Endothelial cell of umbilical vein (primary cell): Measurements from ENCODE around the gene SLC25A13. TPM values are rescaled to one million over a fixed set of nuclear protein-coding genes. Genes with fewer than 3 reads are reported as not detected.

Experiments used
- BruUV-seq: library from RNA; stranded (reverse); fragments of 400-500 nt; replicated peaks from 2 replicates; lab custom pipeline; 2021; lab: Mats Ljungman, UMichigan
- CTCF ChIA-PET: fragments of 300-600, 350-600 bp; sonication (Branson Sonifier 250); formaldehyde crosslinking; loops from one replicate; lab custom pipeline; 2021; ENCODE audit warnings: antibody characterized with exemption, inconsistent platforms; lab: Charles Lee
- POLR2A ChIA-PET: fragments of 300-600, 350-600 bp; sonication (Branson Sonifier 250); formaldehyde crosslinking; loops from one replicate; lab custom pipeline; 2021; ENCODE audit warnings: antibody characterized with exemption, inconsistent platforms; lab: Charles Lee
- DNase-seq: peaks from one replicate; pipeline ENCODE4 v3.0.0-alpha.2; 2011; ENCODE audit warnings: low read depth, low spot score
- FAIRE-seq: peaks from 2 replicates; lab custom pipeline; 2011; peaks lifted over from hg19 to GRCh38; lab: Jason Lieb, UNC
- H2AFZ ChIP-seq: 2 replicates; pipeline ENCODE4 v1.6.0; 2012; ENCODE audit warnings: low read depth, low read length, control low read depth, inconsistent platforms
- H3K27ac ChIP-seq: 2 replicates; pipeline ENCODE4 v1.5.1; 2011; ENCODE audit warnings: low read depth, mild to moderate bottlenecking, control low read depth, low read length, moderate library complexity; ENCODE audit not compliant: insufficient read depth
- H3K27me3 ChIP-seq, 2 experiments: 2 replicates each; pipeline versions ENCODE4 v1.6.0 to v1.6.1; 2011; ENCODE audit warnings: low read length in 2 of 2, mixed read lengths in 1 of 2; ENCODE audit not compliant: control insufficient read depth in 2 of 2, insufficient read depth in 2 of 2
- H3K36me3 ChIP-seq, 2 experiments: 2 replicates in 1 of 2; 3 replicates in 1 of 2; pipeline ENCODE4 v1.5.1; 2011; ENCODE audit warnings: low read length in 2 of 2, mild to moderate bottlenecking in 1 of 2, moderate library complexity in 1 of 2; ENCODE audit not compliant: control insufficient read depth in 2 of 2, insufficient read depth in 2 of 2; ENCODE audit errors: extremely low read depth in 1 of 2
- H3K4me1 ChIP-seq: 3 replicates; pipeline ENCODE4 v1.5.1; 2011; ENCODE audit warnings: mild to moderate bottlenecking, low read length; ENCODE audit not compliant: control insufficient read depth, insufficient read depth; ENCODE audit errors: extremely low read depth
- H3K4me2 ChIP-seq: 2 replicates; pipeline ENCODE4 v1.6.1; 2011; ENCODE audit warnings: low read length, control low read depth, mixed read lengths; ENCODE audit not compliant: insufficient read depth
- H3K4me3 ChIP-seq, 3 experiments: fragments of 200-600 bp in 1 of 3; sonication (generic), shearing (Covaris generic) in 1 of 3; replicated peaks in 1 of 3; 2 replicates each; pipeline ENCODE4 v1.5.1; 2011 to 2016; ENCODE audit warnings: control low read depth in 3 of 3, low read length in 3 of 3, mild to moderate bottlenecking in 2 of 3, inconsistent platforms in 1 of 3, low read depth in 1 of 3, moderate library complexity in 1 of 3; ENCODE audit not compliant: insufficient read depth in 1 of 3
- H3K79me2 ChIP-seq: 2 replicates; pipeline ENCODE4 v1.6.0; 2012; ENCODE audit warnings: low read length, inconsistent platforms; ENCODE audit not compliant: control insufficient read depth, insufficient read depth
- H3K9ac ChIP-seq: replicated peaks from 2 replicates; pipeline ENCODE3; 2011; ENCODE audit warnings: low read length, control low read depth; ENCODE audit not compliant: insufficient read depth; ENCODE audit errors: extremely low read depth
- H3K9me1 ChIP-seq: replicated peaks from 3 replicates; pipeline ENCODE4 v1.6.0; 2011; ENCODE audit warnings: mild to moderate bottlenecking, low read length; ENCODE audit not compliant: control insufficient read depth, insufficient read depth; ENCODE audit errors: extremely low read depth
- H3K9me3 ChIP-seq: replicated peaks from 2 replicates; pipeline ENCODE4 v1.5.1; 2012; ENCODE audit warnings: low read length, inconsistent platforms; ENCODE audit not compliant: control insufficient read depth, insufficient read depth
- H4K20me1 ChIP-seq: replicated peaks from 2 replicates; pipeline ENCODE3; 2011; ENCODE audit warnings: mild to moderate bottlenecking, low read length; ENCODE audit not compliant: control insufficient read depth, insufficient read depth; ENCODE audit errors: extremely low read depth
- CTCF ChIP-seq, 2 donors: IDR thresholded peaks; 1 replicate in 1 of 2; 2 replicates in 1 of 2; pipeline ENCODE4 v1.5.1; 2011; ENCODE audit warnings: low read length in 2 of 2, mild to moderate bottlenecking in 2 of 2, moderate library complexity in 2 of 2, control low read depth in 1 of 2, inconsistent platforms in 1 of 2, low read depth in 1 of 2; ENCODE audit not compliant: insufficient read depth in 1 of 2; ENCODE audit errors: extremely low read depth in 1 of 2
- EZH2 ChIP-seq: IDR thresholded peaks from 2 replicates; pipeline ENCODE4 v1.6.1; 2012; ENCODE audit warnings: borderline replicate concordance, low read depth, mild to moderate bottlenecking, moderate library complexity, low read length, inconsistent platforms; ENCODE audit not compliant: severe bottlenecking
- FOS ChIP-seq: IDR thresholded peaks from 2 replicates; pipeline ENCODE4 v1.6.1; 2011; ENCODE audit warnings: mild to moderate bottlenecking, low read length, moderate library complexity, borderline replicate concordance; ENCODE audit not compliant: insufficient read depth
- GATA2 ChIP-seq: IDR thresholded peaks from 2 replicates; pipeline ENCODE4 v1.7.0; 2011; ENCODE audit warnings: low read depth, mild to moderate bottlenecking, moderate library complexity, mixed read lengths, low read length; ENCODE audit not compliant: insufficient read length, insufficient read depth
- JUN ChIP-seq: IDR thresholded peaks from 2 replicates; pipeline ENCODE4 v1.6.1; 2011; ENCODE audit warnings: borderline replicate concordance, low read depth; ENCODE audit not compliant: insufficient read length, insufficient read depth
- MAX ChIP-seq: IDR thresholded peaks from 2 replicates; pipeline ENCODE4 v1.6.1; 2011; ENCODE audit not compliant: insufficient read depth, insufficient read length
- MYC ChIP-seq: IDR thresholded peaks from one replicate; pipeline ENCODE4 v1.6.1; 2011; ENCODE audit warnings: mild to moderate bottlenecking, low read depth, low read length
- POLR2A ChIP-seq: IDR thresholded peaks from 2 replicates; pipeline ENCODE4 v1.6.1; 2012; ENCODE audit warnings: low read depth, mild to moderate bottlenecking, control low read depth, low read length
- POLR2AphosphoS5 ChIP-seq: IDR thresholded peaks from 2 replicates; pipeline ENCODE4 v1.6.1; 2012; ENCODE audit warnings: low read depth, mild to moderate bottlenecking, control low read depth, low read length, moderate library complexity; ENCODE audit not compliant: insufficient read depth
- dilution Hi-C: fragments of 300-500 bp; cut with MboI; formaldehyde crosslinking; loops from one replicate; pipeline ENCODE4 v1.15.0; 2019; ENCODE audit warnings: low sequenced_read_pairs; ENCODE audit not compliant: extremely low pct_ligation_motif_present
- intact Hi-C: fragments of 100-400 bp; cut with micrococcal nuclease; formaldehyde crosslinking; loops from one replicate; pipeline ENCODE4 v1.10.0; 2022
- polyA plus RNA-seq, 4 experiments: library from polyadenylated mRNA; depleted of rRNA in 3 of 4; stranded (reverse) in 3 of 4; unstranded in 1 of 4; fragments of >200 nt; gene quantifications; 2 replicates each; pipeline versions ENCODE4 v1.2.1 to v1.2.3, GENCODE V29; 2011 to 2012; ENCODE audit warnings: missing spikeins in 1 of 4
- total RNA-seq: library from RNA; stranded (reverse); gene quantifications from 2 replicates; pipeline ENCODE4 v1.2.3, GENCODE V29; 2021

The SLC25A13 gene
- total and polyA plus RNA-seq, 2 donors (not counting 3 experiments of a cell fraction or from before 2014, with no cell fraction given): 13.2 to 34.4 TPM

- ChIA-PET CTCF (no interaction called here), POLR2A (no interaction called here)
- Histone ChIP-seq H3K9me3 (no peaks in the 10 kb centered on the region), H3K27me3 (no peaks in the 10 kb centered on the region), H3K4me3 (no peak overlapping the region), H3K36me3 (no peaks in the 10 kb centered on the region), H2AFZ (no peak overlapping the region), H3K79me2 (no peaks in the 10 kb centered on the region), H3K9me1 (no peaks in the 10 kb centered on the region), H3K9ac (no peak overlapping the region), H3K4me2 (no peak overlapping the region), H3K4me1 (no peaks in the 10 kb centered on the region), H3K27ac (no peak overlapping the region), H4K20me1 (no peaks in the 10 kb centered on the region)
- TF ChIP-seq MYC (no peak), GATA2 (no peak), JUN (no peak), CTCF (IDR thresholded peaks at IDR 0.05; ENCODE audit: extremely low read depth in 1 of 2, insufficient read depth in 1 of 2, low read depth in 1 of 2, low read length in 2 of 2) (no peak), MAX (no peak), EZH2 (no peak), FOS (no peak), POLR2A (no peak), POLR2AphosphoS5 (no peak)
- intact Hi-C loops: no loop called here
- no peak for DNase-seq
- FAIRE-seq: no peak
- BruUV-seq: no TSS peak
- dilution Hi-C loops: no loop called here
Measured at GRCh38 chr7:96177353-96177752, 144.5 kb downstream of the SLC25A13 start.
